Loucy (cell line): Measurements from ENCODE around the gene ST3GAL5.

ENCODE experiments used
- H2AFZ ChIP-seq: fragments of 200-600 bp; sonication (generic); 2 replicates; pipeline ENCODE4 v1.6.0; 2016; ENCODE audit warnings: antibody characterized with exemption, mild to moderate bottlenecking, low read length, moderate library complexity
- H3F3A ChIP-seq: fragments of 200-600 bp; 2 replicates; pipeline ENCODE4 v1.6.0; 2016; ENCODE audit warnings: antibody characterized with exemption, low read depth, mild to moderate bottlenecking
- H3K27me3 ChIP-seq: fragments of 200-600 bp; sonication (generic); 2 replicates; pipeline ENCODE4 v1.6.1; 2014; ENCODE audit warnings: low read length, mild to moderate bottlenecking; ENCODE audit not compliant: insufficient read depth, poor library complexity, severe bottlenecking
- H3K36me3 ChIP-seq: fragments of 200-600 bp; sonication (generic); 2 replicates; pipeline ENCODE4 v1.6.1; 2016; ENCODE audit warnings: low read length; ENCODE audit not compliant: insufficient read depth
- H3K4me1 ChIP-seq: fragments of 200-600 bp; sonication (generic); 2 replicates; pipeline ENCODE4 v1.5.1; 2014; ENCODE audit warnings: low read length, mild to moderate bottlenecking; ENCODE audit not compliant: insufficient read depth, poor library complexity, severe bottlenecking
- H3K4me2 ChIP-seq: fragments of 200-600 bp; sonication (generic); 2 replicates; pipeline ENCODE4 v1.6.0; 2014; ENCODE audit warnings: antibody characterized with exemption, low read length, low read depth, mild to moderate bottlenecking; ENCODE audit not compliant: poor library complexity, severe bottlenecking
- H3K4me3 ChIP-seq: fragments of 200-600 bp; sonication (generic); 2 replicates; pipeline ENCODE4 v1.5.1; 2014; ENCODE audit warnings: low read length, mild to moderate bottlenecking, mixed read lengths; ENCODE audit not compliant: poor library complexity, severe bottlenecking
- H3K79me2 ChIP-seq: fragments of 200-600 bp; sonication (generic); 2 replicates; pipeline ENCODE4 v1.6.1; 2014; ENCODE audit warnings: low read length; ENCODE audit not compliant: insufficient read depth
- H3K9ac ChIP-seq: fragments of 200-600 bp; sonication (generic); 2 replicates; pipeline ENCODE4 v1.6.0; 2014; ENCODE audit warnings: mild to moderate bottlenecking, low read depth, low read length, moderate library complexity; ENCODE audit not compliant: poor library complexity, severe bottlenecking
- H3K9me2 ChIP-seq: fragments of 200-600 bp; sonication (generic); replicated peaks from 2 replicates; pipeline ENCODE4 v1.6.1; 2016; ENCODE audit warnings: low read depth, low read length, mixed read lengths
- H3K9me3 ChIP-seq: fragments of 200-600 bp; sonication (generic); 2 replicates; pipeline ENCODE4 v1.6.1; 2014; ENCODE audit warnings: mild to moderate bottlenecking, antibody characterized with exemption, low read length, low read depth; ENCODE audit not compliant: insufficient read depth
- H4K20me1 ChIP-seq: fragments of 200-600 bp; sonication (generic); 2 replicates; pipeline ENCODE4 v1.6.0; 2014; ENCODE audit warnings: antibody characterized with exemption, low read length, mild to moderate bottlenecking; ENCODE audit not compliant: insufficient read depth, poor library complexity, severe bottlenecking
- CTCF ChIP-seq: fragments of 200-600 bp; sonication (generic); conservative IDR thresholded peaks from 2 replicates; pipeline ENCODE4 v1.5.1; 2014; ENCODE audit warnings: mild to moderate bottlenecking, antibody characterized with exemption, low read length
- EZH2phosphoT487 ChIP-seq: fragments of 200-600 bp; IDR thresholded peaks from 2 replicates; pipeline ENCODE4 v1.6.1; 2018; ENCODE audit warnings: antibody characterized with exemption, mild to moderate bottlenecking, moderate library complexity, borderline replicate concordance

Gene ST3GAL5

GRCh38 chr2:85861650-85862049 lies 27.1 kb downstream of the ST3GAL5 start:
- no peak overlapping the region for H3K9ac ChIP-seq
- H3K4me1 ChIP-seq = peaks cover 12% of the 10 kb centered on the region
- H3K79me2 ChIP-seq = peaks cover 6% of the 10 kb centered on the region; the same call in 1 of the 2 replicates
- H3K36me3 ChIP-seq = peaks cover 38% of the 10 kb centered on the region; the same call in 1 of the 2 replicates
- no peaks in the 10 kb centered on the region for H3K9me3 ChIP-seq
- TF ChIP-seq CTCF = no peak
- no peak for TF ChIP-seq EZH2phosphoT487
- H3K27me3 ChIP-seq = no peaks in the 10 kb centered on the region
- no peaks in the 10 kb centered on the region for H3F3A ChIP-seq
- no peak overlapping the region for H3K4me3 ChIP-seq
- H3K9me2 ChIP-seq = no peaks in the 10 kb centered on the region
- H4K20me1 ChIP-seq = no peaks in the 10 kb centered on the region
- no peak overlapping the region for H3K4me2 ChIP-seq
- H2AFZ ChIP-seq = no peak overlapping the region

- H2AFZ ChIP-seq = no peak overlapping the region
- H3K4me3 ChIP-seq = no peak overlapping the region
- H3K4me2 ChIP-seq = no peak overlapping the region
- no peaks in the 10 kb centered on the region for H4K20me1 ChIP-seq
- 0 out of 2 replicates have a peak, but pooled peaks cover 2% of the 10 kb centered on the region for H3K79me2 ChIP-seq
- peaks cover 40% of the 10 kb centered on the region; the same call in 1 of the 2 replicates for H3K36me3 ChIP-seq
- H3F3A ChIP-seq = no peaks in the 10 kb centered on the region
- no peaks in the 10 kb centered on the region for H3K27me3 ChIP-seq
- no peaks in the 10 kb centered on the region for H3K9me2 ChIP-seq
- no peaks in the 10 kb centered on the region for H3K9me3 ChIP-seq
- no peak overlapping the region for H3K9ac ChIP-seq
- H3K4me1 ChIP-seq = peaks cover 12% of the 10 kb centered on the region
- TF ChIP-seq CTCF = no peak
- TF ChIP-seq EZH2phosphoT487 = no peak
Measured at GRCh38 chr2:85861180-85861579, 27.6 kb downstream of the ST3GAL5 start.

GRCh38 chr2:85858841-85859240 lies 29.9 kb downstream of the ST3GAL5 start:
- Histone ChIP-seq H3K36me3 (peaks cover 47% of the 10 kb centered on the region; the same call in 1 of the 2 replicates), H3K4me2 (no peak overlapping the region), H3K27me3 (no peaks in the 10 kb centered on the region), H3K79me2 (no peaks in the 10 kb centered on the region), H3F3A (peaks cover 3% of the 10 kb centered on the region), H3K4me1 (peaks cover 22% of the 10 kb centered on the region), H3K4me3 (no peak overlapping the region), H3K9me2 (no peaks in the 10 kb centered on the region), H2AFZ (no peak overlapping the region), H3K9ac (no peak overlapping the region), H3K9me3 (no peaks in the 10 kb centered on the region), H4K20me1 (no peaks in the 10 kb centered on the region)
- TF ChIP-seq EZH2phosphoT487 = no peak
- TF ChIP-seq CTCF = no peak
